Thoracic aorta (tissue), 2 donors: ENCODE results near the gene DNAH17. TPM values are rescaled to one million over a fixed set of nuclear protein-coding genes. Genes with fewer than 3 reads are reported as not detected.

Source experiments
- ATAC-seq: fragments of 150-250 bp; one replicate; pipeline ENCODE4 v1.8.0; 2017; ENCODE audit warnings: low read depth; ENCODE audit not compliant: insufficient number of reproducible peaks, low FRiP score
- DNase-seq: peaks from one replicate; pipeline ENCODE4 v3.0.0-alpha.2; 2020; ENCODE audit warnings: low spot score
- H3K27ac ChIP-seq, 2 donors: fragments of 200-600 bp; sonication (generic); 1 replicate in 1 of 2; 2 replicates in 1 of 2; pipeline ENCODE4 v1.5.1; 2016; ENCODE audit warnings: mild to moderate bottlenecking in 2 of 2, moderate library complexity in 2 of 2
- H3K27me3 ChIP-seq: fragments of 200-600 bp; sonication (generic); replicated peaks from 2 replicates; pipeline ENCODE4 v1.6.0; 2016; ENCODE audit warnings: mild to moderate bottlenecking; ENCODE audit not compliant: insufficient read depth
- H3K36me3 ChIP-seq: fragments of 200-600 bp; sonication (generic); one replicate; pipeline ENCODE4 v1.5.1; 2016
- H3K4me1 ChIP-seq, 2 donors: fragments of 200-600 bp; sonication (generic); 1 replicate in 1 of 2; 2 replicates in 1 of 2; pipeline versions ENCODE4 v1.5.1 to v1.6.0; 2016; ENCODE audit warnings: low read depth in 2 of 2, mild to moderate bottlenecking in 1 of 2; ENCODE audit not compliant: control insufficient read depth in 1 of 2
- H3K4me3 ChIP-seq: fragments of 200-600 bp; sonication (generic); 2 replicates; pipeline ENCODE4 v1.5.1; 2016; ENCODE audit warnings: mild to moderate bottlenecking
- H3K9me3 ChIP-seq: fragments of 200-600 bp; sonication (generic); 2 replicates; pipeline ENCODE4 v1.5.1; 2016
- total RNA-seq, 2 donors: library from RNA; depleted of rRNA; stranded (reverse); fragments of >200 nt; gene quantifications; one replicate each; pipeline versions ENCODE4 v1.1.0 to v1.2.3, GENCODE V29; 2016
- TF ChIP-seq, protein P1 (sequence below): fragments of 200-600 bp; sonication (generic); IDR thresholded peaks from one replicate; pipeline ENCODE4 v1.5.1; 2019; ENCODE audit warnings: antibody characterized with exemption

DNAH17 gene
- total RNA-seq, 2 donors from 2014 or later = 0.14 TPM

DNA sequence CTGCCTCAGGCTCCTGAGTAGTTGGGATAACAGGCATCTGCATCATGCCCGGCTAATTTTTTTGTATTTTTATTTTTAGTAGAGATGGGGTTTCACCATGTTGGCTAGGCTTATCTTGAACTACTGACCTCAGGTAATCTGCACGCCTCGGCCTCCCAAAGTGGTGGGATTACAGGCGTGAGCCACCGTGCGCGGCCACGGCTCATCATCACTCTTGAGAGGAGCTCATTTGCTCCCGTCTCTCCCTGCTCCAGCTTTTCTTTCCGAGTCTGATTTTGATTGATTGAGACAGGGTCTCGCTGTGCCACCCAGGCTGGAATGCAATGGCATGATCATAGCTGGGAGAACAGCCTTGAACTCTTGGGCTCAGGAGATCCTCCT is 186.2 kb downstream of the DNAH17 start:
- ATAC-seq = no peak

GRCh38 chr17:78390241-78391050 is 186.8 kb downstream of the DNAH17 start:
- H3K36me3 ChIP-seq = no peaks in the 10 kb centered on the region
- H3K27me3 ChIP-seq = no peaks in the 10 kb centered on the region
- DNase-seq = no peak
- peaks cover 20 to 46% of the 10 kb centered on the region in 2 donors for H3K4me1 ChIP-seq
- no peak for ATAC-seq
- no peak overlapping the region for H3K27ac ChIP-seq
- H3K9me3 ChIP-seq = no peaks in the 10 kb centered on the region
- TF ChIP-seq, protein P1, sequence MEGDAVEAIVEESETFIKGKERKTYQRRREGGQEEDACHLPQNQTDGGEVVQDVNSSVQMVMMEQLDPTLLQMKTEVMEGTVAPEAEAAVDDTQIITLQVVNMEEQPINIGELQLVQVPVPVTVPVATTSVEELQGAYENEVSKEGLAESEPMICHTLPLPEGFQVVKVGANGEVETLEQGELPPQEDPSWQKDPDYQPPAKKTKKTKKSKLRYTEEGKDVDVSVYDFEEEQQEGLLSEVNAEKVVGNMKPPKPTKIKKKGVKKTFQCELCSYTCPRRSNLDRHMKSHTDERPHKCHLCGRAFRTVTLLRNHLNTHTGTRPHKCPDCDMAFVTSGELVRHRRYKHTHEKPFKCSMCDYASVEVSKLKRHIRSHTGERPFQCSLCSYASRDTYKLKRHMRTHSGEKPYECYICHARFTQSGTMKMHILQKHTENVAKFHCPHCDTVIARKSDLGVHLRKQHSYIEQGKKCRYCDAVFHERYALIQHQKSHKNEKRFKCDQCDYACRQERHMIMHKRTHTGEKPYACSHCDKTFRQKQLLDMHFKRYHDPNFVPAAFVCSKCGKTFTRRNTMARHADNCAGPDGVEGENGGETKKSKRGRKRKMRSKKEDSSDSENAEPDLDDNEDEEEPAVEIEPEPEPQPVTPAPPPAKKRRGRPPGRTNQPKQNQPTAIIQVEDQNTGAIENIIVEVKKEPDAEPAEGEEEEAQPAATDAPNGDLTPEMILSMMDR = no peak
- H3K4me3 ChIP-seq = no peak overlapping the region

More for the DNA sequence above, 186.2 kb downstream of the DNAH17 start:
- Histone ChIP-seq H3K4me1 (peaks cover 17 to 40% of the 10 kb centered on the region in 2 donors), H3K27ac (no peak overlapping the region), H3K27me3 (no peaks in the 10 kb centered on the region), H3K36me3 (no peaks in the 10 kb centered on the region), H3K9me3 (no peaks in the 10 kb centered on the region), H3K4me3 (no peak overlapping the region)
- no peak for DNase-seq
- TF ChIP-seq, protein P1 = no peak

DNA sequence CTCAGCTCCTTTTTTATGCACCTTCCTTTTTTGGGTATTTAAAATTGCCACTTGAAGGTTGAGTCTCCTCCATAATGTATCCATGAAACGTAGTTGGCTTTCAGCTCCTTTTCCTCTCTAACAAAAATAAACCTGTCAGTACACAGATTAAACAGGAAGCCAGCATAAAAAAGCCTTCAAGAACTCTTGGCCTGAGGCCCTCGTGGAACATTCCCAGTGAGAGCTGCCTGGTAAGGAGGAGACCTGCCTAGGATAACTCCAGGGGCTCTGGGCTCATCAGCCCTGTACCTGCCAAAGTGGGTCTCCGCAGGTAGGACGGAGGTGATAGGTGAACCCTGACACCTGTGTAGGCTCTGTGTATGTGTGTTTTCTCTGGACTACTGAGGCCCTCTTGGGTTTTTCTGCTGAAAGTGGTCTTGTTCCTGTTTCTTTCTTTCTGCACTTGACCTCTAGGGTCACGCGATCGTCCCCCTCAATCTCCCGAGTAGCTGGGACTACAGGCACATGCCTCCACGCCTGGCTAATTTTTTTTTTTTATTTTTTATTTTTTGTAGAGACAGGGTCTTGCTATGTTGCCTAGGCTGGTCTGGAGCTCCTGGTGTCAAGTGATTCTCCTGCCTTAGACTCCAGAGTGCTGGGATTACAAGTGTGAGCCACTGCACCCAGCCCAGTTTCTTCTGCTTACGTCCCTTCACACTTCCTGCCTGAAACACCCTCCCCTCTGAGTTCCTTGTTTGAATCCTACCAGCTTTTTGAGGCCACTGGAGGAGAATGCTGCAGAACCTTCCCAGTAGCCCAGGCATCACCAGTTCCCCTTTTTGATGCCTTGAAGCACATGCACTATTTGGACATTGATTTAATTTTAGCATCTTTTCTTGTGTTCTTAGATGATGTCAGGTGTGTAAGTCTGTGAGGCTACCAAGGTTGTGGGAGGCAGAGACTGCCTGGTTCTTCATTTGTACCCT is 188.9 kb downstream of the DNAH17 start:
- no peak for DNase-seq

GRCh38 chr17:78384479-78385175 is 192.6 kb downstream of the DNAH17 start:
- ATAC-seq = peak; percentile 5
- no peaks in the 10 kb centered on the region for H3K36me3 ChIP-seq
- peak overlapping the region; percentile 76 to 89 for H3K27ac ChIP-seq
- no peak for DNase-seq
- H3K27me3 ChIP-seq = no peaks in the 10 kb centered on the region
- H3K4me1 ChIP-seq = peaks cover 43 to 89% of the 10 kb centered on the region in 2 donors
- no peaks in the 10 kb centered on the region for H3K9me3 ChIP-seq
- H3K4me3 ChIP-seq = peak overlapping the region; percentile 20
- TF ChIP-seq, protein P1 = no peak

More for the DNA sequence above, 188.9 kb downstream of the DNAH17 start:
- Histone ChIP-seq H3K9me3 (no peaks in the 10 kb centered on the region), H3K36me3 (no peaks in the 10 kb centered on the region), H3K4me1 (peaks cover 38 to 65% of the 10 kb centered on the region in 2 donors), H3K27ac (peak overlapping the region; percentile 48 to 67), H3K27me3 (no peaks in the 10 kb centered on the region), H3K4me3 (no peak overlapping the region)
- ATAC-seq = no peak
- TF ChIP-seq, protein P1 = no peak
